Stromal cell of bone marrow (primary cell): ENCODE measurements around the gene CYP11A1.
"Not testable (repeated sequence)": the region's sequence is repeated elsewhere in the genome, so short reads cannot be mapped to it uniquely, and the experiment has no call there.

Experiments
- DNase-seq: peaks from one replicate; pipeline ENCODE4 v3.0.0-alpha.2; 2012; ENCODE audit warnings: low read depth

Gene CYP11A1

GRCh38 chr15:74400915-74401757, 33.7 kb upstream of the CYP11A1 start:
- DNase-seq = no peak

DNA sequence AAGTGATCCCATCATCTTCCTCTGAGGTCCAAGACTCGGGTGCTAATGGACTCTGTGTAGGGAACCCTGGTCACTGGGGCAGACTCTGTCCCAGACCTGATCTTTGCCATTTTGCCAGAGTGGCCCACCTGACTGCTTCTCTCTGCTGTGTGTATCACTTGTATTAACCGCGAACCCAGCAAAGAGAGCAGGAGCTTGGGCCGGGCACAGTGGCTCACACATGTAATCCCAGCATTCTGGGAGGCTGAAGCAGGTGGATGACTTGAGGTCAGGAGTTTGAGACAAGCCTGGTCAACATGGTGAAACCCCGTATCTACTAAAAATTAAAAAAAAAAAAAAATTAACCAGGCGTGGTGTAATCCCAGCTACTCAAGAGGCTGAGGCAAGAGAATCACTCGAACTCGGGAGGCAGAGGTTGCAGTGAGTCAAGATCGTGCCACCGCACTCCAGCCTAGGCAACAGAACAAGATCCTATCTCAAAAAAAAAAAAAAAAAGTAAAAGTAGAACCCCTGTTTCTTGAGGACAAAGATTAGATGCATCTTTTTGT, 32.9 kb upstream of the CYP11A1 start:
- DNase-seq = no peak

DNA sequence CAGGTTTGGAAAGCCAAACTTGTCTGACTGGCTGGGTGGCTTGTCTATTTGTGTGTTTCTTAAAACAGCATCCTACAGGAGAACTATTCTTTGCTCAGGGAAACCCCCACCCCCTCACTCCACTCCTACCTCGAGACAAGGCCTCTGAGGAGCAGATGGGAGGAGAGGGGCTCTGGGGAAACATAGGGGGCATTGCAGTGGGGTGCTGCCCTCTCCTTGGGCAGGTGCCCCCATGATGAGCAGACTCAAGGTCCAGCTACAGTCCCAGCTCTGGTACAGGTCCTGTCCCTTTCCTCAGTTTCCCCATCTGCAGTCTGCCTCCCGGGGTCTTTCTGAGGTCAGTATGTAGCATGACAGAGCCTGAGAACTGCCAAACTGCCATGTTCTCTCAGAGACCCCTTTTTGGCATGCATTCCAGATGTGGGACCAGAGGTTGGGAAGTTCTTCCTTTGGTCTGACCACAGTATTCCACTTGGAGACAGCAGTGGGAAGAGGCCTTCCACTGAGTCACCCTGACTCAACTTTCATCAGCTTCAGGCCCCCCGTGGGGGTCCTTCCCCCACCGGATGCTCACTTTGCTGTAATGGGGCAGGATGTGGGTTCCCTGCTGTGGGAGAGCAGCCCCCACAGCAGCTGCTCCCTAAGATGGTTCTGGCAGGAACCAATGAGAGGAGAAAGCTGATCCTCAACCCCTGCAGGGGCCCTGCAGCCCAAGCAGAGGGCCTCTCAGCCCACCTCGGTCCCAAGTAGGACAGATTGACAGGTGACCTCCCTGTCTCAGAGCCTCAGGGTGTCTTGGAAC, 32.3 kb upstream of the CYP11A1 start:
- no peak for DNase-seq

DNA sequence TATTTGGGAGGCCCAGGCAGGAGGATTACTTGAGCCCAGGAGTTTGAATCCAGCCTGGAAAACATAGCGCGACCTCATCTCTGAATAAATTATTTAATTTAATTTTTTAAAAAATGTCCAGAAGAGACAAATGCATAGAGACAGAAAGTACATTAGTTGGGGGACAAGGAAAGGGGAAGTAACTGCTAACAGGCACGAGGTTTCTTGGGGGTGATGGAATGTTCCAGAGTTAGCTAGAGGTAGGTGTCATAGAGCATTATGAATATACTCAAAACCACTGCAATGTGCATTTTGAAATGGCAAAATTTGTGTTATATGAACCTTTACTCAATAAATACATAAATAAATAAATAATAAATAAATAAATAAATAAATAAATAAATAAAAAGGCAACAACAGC, 31.7 kb upstream of the CYP11A1 start:
- DNase-seq = no peak

DNA sequence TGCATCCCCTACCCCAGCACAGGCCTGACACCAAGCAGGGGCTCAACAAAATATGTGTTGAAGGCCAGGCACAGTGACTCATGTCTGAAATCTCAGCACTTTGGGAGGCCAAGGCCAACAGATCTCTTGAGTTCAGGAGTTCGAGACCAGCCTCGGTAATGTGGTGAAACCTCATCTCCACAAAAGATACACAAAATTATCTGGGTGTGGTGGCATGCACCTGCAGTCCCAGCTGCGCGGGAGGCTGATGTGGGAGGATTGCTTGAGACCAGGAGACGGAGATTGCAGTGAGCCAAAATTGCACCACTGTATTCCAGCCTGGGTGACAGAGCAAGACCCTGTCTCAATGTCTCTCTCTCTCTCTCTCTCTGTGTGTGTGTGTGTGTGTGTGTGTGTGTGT, 30.7 kb upstream of the CYP11A1 start:
- DNase-seq = no peak

- no peak for DNase-seq
These were observed 30.0 kb upstream of the CYP11A1 start for GRCh38 chr15:74397239-74398068.

- no peak for DNase-seq
These were observed 29.2 kb upstream of the CYP11A1 start for GRCh38 chr15:74396445-74397238.

DNA sequence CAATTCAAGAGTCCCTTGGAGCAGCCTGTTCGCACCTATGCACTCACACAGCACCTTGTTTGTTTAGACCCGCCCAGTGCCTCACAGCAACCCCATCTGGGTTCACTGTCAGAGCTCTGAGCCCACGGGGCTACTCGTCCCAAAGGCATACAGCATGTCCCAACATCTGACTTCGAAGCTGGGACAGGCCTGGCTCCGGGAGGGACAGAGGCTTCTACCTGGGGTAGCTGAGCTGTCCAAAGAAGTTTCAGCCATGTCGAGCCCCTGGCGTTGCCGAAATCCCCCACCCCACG, 28.6 kb upstream of the CYP11A1 start:
- DNase-seq = no peak

DNA sequence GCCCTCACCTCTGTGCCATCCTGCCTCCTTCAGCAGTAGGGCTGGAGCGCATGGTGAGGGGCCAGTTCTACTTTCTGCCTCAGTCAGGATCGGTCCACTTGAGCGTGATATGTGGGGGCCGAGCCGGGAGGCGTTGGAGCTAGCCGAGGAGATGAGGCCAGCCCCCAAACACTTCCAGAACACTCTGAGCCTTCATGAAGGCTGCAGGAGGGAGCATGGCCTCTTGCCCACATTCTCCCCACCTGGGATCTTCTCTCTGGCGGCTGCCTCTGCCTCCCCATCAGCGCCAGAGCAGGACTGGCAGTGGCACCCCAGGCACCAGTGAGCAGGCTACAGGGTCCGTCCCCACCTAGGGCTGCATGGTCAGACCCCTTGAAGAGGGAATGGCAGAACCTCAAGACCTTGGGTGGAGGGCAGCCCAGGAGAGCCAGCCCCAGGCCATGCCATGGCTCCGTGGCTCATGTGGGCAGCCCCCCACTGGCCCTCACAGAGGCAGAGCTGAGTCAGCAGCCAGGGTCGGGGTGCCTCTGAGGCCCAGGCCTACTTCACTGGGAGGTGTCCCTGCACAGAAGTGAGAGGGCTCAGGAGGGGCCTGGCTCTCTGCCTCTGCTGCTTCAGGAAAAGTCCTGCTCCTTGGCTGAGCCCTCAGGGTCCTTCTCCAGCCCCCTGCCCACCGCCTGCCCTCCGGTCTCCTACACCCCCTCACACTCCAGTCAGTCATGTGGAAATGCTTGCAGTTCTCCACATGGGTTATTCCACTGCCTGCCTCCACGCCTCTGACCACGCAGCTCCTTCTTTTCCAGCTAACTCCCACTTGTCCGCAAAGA, 28.1 kb upstream of the CYP11A1 start:
- DNase-seq = no peak

GRCh38 chr15:74394090-74394846, 26.8 kb upstream of the CYP11A1 start:
- no peak for DNase-seq

DNA sequence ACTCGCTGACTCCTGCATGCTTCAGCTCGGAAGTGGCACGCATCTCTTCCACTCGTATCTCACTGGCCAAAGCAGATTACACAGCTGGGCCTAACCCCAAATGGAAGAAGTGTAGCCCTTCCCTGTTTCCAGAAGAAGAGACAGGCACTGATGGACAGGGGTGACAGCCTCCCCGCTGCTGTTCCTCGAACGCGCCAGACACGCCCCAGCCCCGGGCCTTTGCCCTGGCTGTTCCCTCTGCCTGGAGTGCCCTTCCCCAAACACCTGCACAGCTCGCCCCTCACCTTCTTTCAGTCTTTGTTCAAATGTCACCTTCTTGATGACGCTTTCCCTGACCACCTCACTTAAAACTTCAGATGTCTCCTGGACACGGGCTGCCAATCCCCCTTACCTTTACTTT, 26.0 kb upstream of the CYP11A1 start:
- DNase-seq = no peak

GRCh38 chr15:74392902-74393301, 25.5 kb upstream of the CYP11A1 start:
- DNase-seq = no peak

DNA sequence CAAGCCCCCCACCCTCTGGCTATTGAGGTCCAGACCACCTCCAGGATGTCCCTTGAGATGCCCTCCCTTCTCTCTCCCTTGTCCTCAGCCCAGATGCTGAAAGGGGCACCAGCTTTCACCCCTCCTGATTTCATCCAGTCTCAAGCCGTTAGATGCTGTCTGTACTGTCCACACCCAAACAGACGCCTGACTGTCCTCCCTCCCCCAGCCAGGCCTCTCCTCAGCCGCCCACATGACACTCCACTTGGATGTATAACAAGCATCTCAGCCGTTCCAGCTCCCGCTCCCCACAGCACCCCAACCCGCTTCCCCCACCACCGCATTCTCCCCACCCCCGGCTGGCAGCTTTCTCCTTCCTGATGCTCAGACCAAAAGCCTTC, 25.0 kb upstream of the CYP11A1 start:
- no peak for DNase-seq

DNA sequence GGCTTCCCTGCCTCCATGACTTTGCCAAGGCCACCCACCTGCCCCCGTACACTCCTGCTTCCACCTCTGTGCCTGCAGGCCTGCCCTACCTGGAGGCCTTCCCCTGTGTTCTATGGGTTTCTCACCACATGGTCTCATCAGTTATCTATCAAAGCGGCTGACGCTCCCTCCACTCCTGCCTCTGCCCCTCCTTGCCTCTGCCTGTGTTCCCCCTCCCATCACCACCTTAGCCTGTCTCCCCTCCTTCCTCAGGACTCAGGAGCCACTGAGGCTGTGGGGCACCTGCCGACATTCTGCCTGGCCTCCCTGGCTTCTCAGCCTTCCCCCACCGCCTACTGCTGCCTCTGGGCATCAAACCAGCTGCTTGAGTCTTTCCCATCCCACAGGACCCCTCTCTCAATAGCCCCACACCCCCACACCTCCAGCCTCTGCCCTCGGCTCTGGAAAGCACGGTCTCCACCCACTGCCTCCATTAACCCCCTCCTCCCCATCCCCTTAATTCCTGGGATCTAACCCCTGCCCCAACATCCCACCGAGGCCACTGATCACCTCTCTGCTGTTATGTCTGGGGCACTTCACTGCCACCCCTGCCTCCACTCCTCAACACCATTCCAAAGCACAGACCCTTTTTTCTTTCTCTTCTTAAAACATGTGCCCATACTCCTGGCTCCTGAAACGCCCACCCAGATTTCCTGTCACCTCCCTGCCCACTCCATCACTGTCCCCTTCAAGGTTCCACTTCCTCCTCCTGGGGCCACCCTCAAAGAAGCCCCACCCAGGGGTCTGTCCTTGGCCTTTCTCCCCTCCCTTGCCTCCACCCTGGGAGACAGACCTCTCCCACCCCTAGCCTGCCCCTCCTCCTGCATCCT, 24.4 kb upstream of the CYP11A1 start:
- no peak for DNase-seq

GRCh38 chr15:74390647-74391288, 23.3 kb upstream of the CYP11A1 start:
- DNase-seq = no peak

GRCh38 chr15:74390049-74390646, 22.7 kb upstream of the CYP11A1 start:
- DNase-seq = not testable (repeated sequence)

DNA sequence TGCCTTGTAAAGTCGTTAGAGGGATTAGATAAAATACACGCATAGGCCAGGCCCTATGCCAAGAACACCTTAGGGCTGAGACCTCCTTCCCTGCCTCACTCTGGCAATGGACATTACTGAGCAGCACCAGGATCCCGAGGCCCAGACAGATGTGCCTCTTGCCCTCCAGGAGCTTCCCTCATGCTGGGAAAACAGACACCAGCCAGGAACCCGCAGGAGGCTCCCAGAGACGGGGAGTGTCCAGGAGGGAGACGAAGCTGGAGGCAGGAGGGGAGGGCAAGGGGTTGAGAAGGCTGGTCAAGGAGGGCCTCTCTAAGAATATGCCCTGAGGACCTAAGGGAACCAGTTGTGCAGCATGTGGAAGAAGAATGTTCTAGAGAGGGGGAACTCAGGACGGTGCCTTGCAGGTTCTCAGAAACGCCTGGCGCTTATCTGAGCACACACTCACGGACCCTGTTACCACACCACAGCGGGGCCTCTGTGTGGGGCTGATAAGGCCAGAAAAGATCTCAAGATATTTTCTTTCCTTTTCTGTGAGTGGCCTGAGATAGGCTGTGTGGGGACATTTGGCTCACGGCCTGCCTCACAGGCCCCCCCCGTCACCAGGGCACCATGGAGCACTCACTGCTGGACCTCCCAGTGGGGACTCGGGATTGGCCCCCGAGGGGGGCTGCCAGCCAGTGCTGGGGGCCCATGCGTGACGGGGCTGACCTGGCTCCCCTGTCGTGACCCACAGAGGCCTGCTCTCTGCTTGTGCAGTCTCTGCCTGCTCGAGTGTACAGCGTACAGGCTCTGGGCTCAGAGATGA, 22.0 kb upstream of the CYP11A1 start:
- no peak for DNase-seq
